IMR-90 (cell line): ENCODE data around the gene KIAA0232. TPM values are rescaled to one million over a fixed set of nuclear protein-coding genes. Genes with fewer than 3 reads are reported as not detected.

ENCODE experiments used
- ATAC-seq: fragments of 200-7000 bp; cut with Tn5 transposase; 2 replicates; pipeline ENCODE4 v1.9.1; 2020; ENCODE audit warnings: low read depth, mild to moderate bottlenecking, moderate library complexity
- BruUV-seq: library from RNA; stranded (reverse); fragments of 400-500 nt; replicated peaks from 2 replicates; lab custom pipeline; 2021; lab: Mats Ljungman, UMichigan
- CTCF ChIA-PET: fragments of 300-600 bp; formaldehyde crosslinking; extraction: SDS; loops from one replicate; lab custom pipeline; 2021; ENCODE audit warnings: antibody characterized with exemption; lab: Yijun Ruan, JAX
- POLR2A ChIA-PET: fragments of 300-600 bp; sonication (Branson Sonifier 250); formaldehyde crosslinking; loops from one replicate; lab custom pipeline; 2022; ENCODE audit warnings: antibody characterized with exemption; ENCODE audit not compliant: unreplicated experiment; lab: Charles Lee
- DNase-seq: peaks from one replicate; pipeline ENCODE4 v3.0.0; 2013
- H2AFZ ChIP-seq: replicated peaks from 2 replicates; pipeline ENCODE3; 2013; ENCODE audit warnings: low read length, mild to moderate bottlenecking; ENCODE audit not compliant: poor library complexity
- H2AK5ac ChIP-seq: 2 replicates; pipeline ENCODE4 v1.6.1; 2013; ENCODE audit warnings: low read depth, low read length, inconsistent platforms
- H2AK9ac ChIP-seq: replicated peaks from 2 replicates; pipeline ENCODE3; 2013; ENCODE audit warnings: mild to moderate bottlenecking, low read depth, low read length, moderate library complexity; ENCODE audit not compliant: poor library complexity
- H2BK120ac ChIP-seq: 2 replicates; pipeline ENCODE4 v1.6.1; 2013; ENCODE audit warnings: low read depth, low read length, inconsistent platforms
- H2BK15ac ChIP-seq: 3 replicates; pipeline ENCODE4 v1.6.1; 2013; ENCODE audit warnings: low read depth, low read length, inconsistent platforms
- H2BK20ac ChIP-seq: 2 replicates; pipeline ENCODE4 v1.6.1; 2013; ENCODE audit warnings: low read depth, mild to moderate bottlenecking, inconsistent platforms, low read length, moderate library complexity
- H2BK5ac ChIP-seq: 2 replicates; pipeline ENCODE4 v1.6.1; 2013; ENCODE audit warnings: mild to moderate bottlenecking, low read depth, low read length, inconsistent platforms; ENCODE audit not compliant: poor library complexity, severe bottlenecking
- H3K14ac ChIP-seq: replicated peaks from 2 replicates; pipeline ENCODE4 v1.6.1; 2013; ENCODE audit warnings: low read depth, low read length, inconsistent platforms
- H3K18ac ChIP-seq: 2 replicates; pipeline ENCODE4 v1.6.1; 2013; ENCODE audit warnings: low read depth, low read length, control low read depth
- H3K23ac ChIP-seq: 2 replicates; pipeline ENCODE4 v1.6.1; 2013; ENCODE audit warnings: low read depth, low read length, inconsistent platforms
- H3K27ac ChIP-seq: 2 replicates; pipeline ENCODE4 v1.5.1; 2013; ENCODE audit warnings: mild to moderate bottlenecking, control low read depth, low read length; ENCODE audit not compliant: insufficient read depth
- H3K27me3 ChIP-seq: 2 replicates; pipeline ENCODE4 v1.6.1; 2013; ENCODE audit warnings: low read length; ENCODE audit not compliant: control insufficient read depth, insufficient read depth
- H3K36me3 ChIP-seq: 2 replicates; pipeline ENCODE4 v1.6.1; 2013; ENCODE audit warnings: low read length, mixed read lengths; ENCODE audit not compliant: control insufficient read depth, insufficient read depth
- H3K4ac ChIP-seq: 2 replicates; pipeline ENCODE4 v1.6.1; 2013; ENCODE audit warnings: low read depth, low read length, inconsistent platforms
- H3K4me1 ChIP-seq: 2 replicates; pipeline ENCODE4 v1.6.1; 2013; ENCODE audit warnings: low read length, mixed read lengths; ENCODE audit not compliant: control insufficient read depth, insufficient read depth
- H3K4me2 ChIP-seq: 2 replicates; pipeline ENCODE4 v1.6.1; 2013; ENCODE audit warnings: low read depth, mild to moderate bottlenecking, control low read depth, low read length, moderate library complexity
- H3K4me3 ChIP-seq: 2 replicates; pipeline ENCODE4 v1.5.1; 2013; ENCODE audit warnings: low read depth, mild to moderate bottlenecking, control low read depth, low read length, moderate library complexity; ENCODE audit not compliant: insufficient read depth
- H3K56ac ChIP-seq: 2 replicates; pipeline ENCODE4 v1.6.1; 2013; ENCODE audit warnings: low read length, inconsistent platforms; ENCODE audit not compliant: insufficient read depth; ENCODE audit errors: extremely low read depth
- H3K79me1 ChIP-seq, 2 experiments: 2 replicates each; pipeline ENCODE4 v1.6.1; 2013; ENCODE audit warnings: low read length in 2 of 2, inconsistent platforms in 1 of 2, low read depth in 1 of 2
- H3K9ac ChIP-seq: 2 replicates; pipeline ENCODE4 v1.6.1; 2013; ENCODE audit warnings: low read depth, low read length, control low read depth
- H3K9me1 ChIP-seq: 2 replicates; pipeline ENCODE4 v1.6.1; 2013; ENCODE audit warnings: low read length, inconsistent platforms; ENCODE audit not compliant: insufficient read depth
- H3K9me3 ChIP-seq: 2 replicates; pipeline ENCODE4 v1.6.1; 2013; ENCODE audit warnings: low read length; ENCODE audit not compliant: control insufficient read depth, insufficient read depth
- H4K20me1 ChIP-seq: 2 replicates; pipeline ENCODE4 v1.6.1; 2013; ENCODE audit warnings: low read length, inconsistent platforms; ENCODE audit not compliant: insufficient read depth
- H4K5ac ChIP-seq: 2 replicates; pipeline ENCODE4 v1.6.1; 2013; ENCODE audit warnings: mild to moderate bottlenecking, low read depth, low read length, control low read depth
- H4K8ac ChIP-seq, 2 experiments: 2 replicates each; pipeline ENCODE4 v1.6.1; 2013; ENCODE audit warnings: low read depth in 2 of 2, low read length in 2 of 2, control low read depth in 1 of 2, inconsistent platforms in 1 of 2
- H4K91ac ChIP-seq: 2 replicates; pipeline ENCODE4 v1.6.1; 2013; ENCODE audit warnings: low read depth, low read length, inconsistent platforms; ENCODE audit not compliant: insufficient read depth
- CEBPB ChIP-seq: IDR thresholded peaks from 2 replicates; pipeline ENCODE4 v1.6.1; 2012; ENCODE audit warnings: low read depth, low read length, improper control_type of control experiment
- MAFK ChIP-seq: IDR thresholded peaks from 2 replicates; pipeline ENCODE4 v1.6.1; 2012; ENCODE audit warnings: low read depth, low read length, improper control_type of control experiment
- WGBS, 2 experiments: methylation state at CpG; one replicate each; pipeline versions ENCODE4 v1.1.5 to v1.1.7; 2013; ENCODE audit warnings: missing lambda C conversion rate in 2 of 2; ENCODE audit not compliant: insufficient read length in 1 of 2; ENCODE audit errors: extremely low coverage in 2 of 2; 5-methylcytosine and 5-hydroxymethylcytosine counted together
- dilution Hi-C: fragments of 300-500 bp; cut with HindIII; formaldehyde crosslinking; loops from one replicate; pipeline ENCODE4 v1.14.3; 2018; ENCODE audit warnings: low sequenced_read_pairs; ENCODE audit not compliant: unreplicated experiment
- in situ Hi-C: fragments of 300-500 bp; cut with MboI; formaldehyde crosslinking; loops from 3 replicates; pipeline ENCODE4 v1.14.3; 2019; ENCODE audit warnings: low sequenced_read_pairs, inconsistent platforms, mixed read lengths
- intact Hi-C: fragments of 100-400 bp; cut with micrococcal nuclease; formaldehyde crosslinking; loops from 2 replicates; pipeline ENCODE4 v1.10.0; 2022
- polyA plus RNA-seq, 3 experiments: library from polyadenylated mRNA; depleted of rRNA; stranded (reverse); fragments of >200 nt; gene quantifications; 2 replicates each; pipeline ENCODE4 v1.2.3, GENCODE V29; 2012; ENCODE audit warnings: low replicate concordance in 1 of 3
- total RNA-seq: library from RNA; depleted of rRNA; stranded (reverse); fragments of >200 nt; gene quantifications from 2 replicates; pipeline ENCODE4 v1.2.3, GENCODE V29; 2012

The KIAA0232 gene
- total and polyA plus RNA-seq, 2 of the 4 experiments (the other 2 are of a cell fraction), result 6.8 to 19.5 TPM

GRCh38 chr4:6845574-6845973, 63.0 kb downstream of the KIAA0232 start:
- POLR2A ChIA-PET, result no interaction called here
- CTCF ChIA-PET, result no interaction called here
- no peak overlapping the region for H3K27ac ChIP-seq

More at GRCh38 chr4:6845574-6845973, 63.0 kb downstream of the KIAA0232 start:
- Histone ChIP-seq H2AFZ (no peak overlapping the region), H2BK5ac (no peak overlapping the region), H3K36me3 (peaks cover 20% of the 10 kb centered on the region), H2BK15ac (no peak overlapping the region), H3K56ac (no peak overlapping the region), H3K9me1 (peaks cover 9% of the 10 kb centered on the region; the same call in 1 of the 2 replicates), H3K4ac (no peak overlapping the region), H4K91ac (no peak overlapping the region), H3K18ac (no peak overlapping the region), H2BK120ac (no peak overlapping the region), H4K5ac (no peak overlapping the region), H4K8ac (no peak overlapping the region), H3K79me1 (peaks cover 22 to 53% of the 10 kb centered on the region in 2 experiments), H3K4me1 (no peaks in the 10 kb centered on the region), H2AK9ac (no peak overlapping the region), H3K4me2 (no peak overlapping the region), H2BK20ac (no peak overlapping the region), H3K14ac (no peak overlapping the region), H3K4me3 (no peak overlapping the region), H4K20me1 (peaks cover 25% of the 10 kb centered on the region), H3K27me3 (no peaks in the 10 kb centered on the region), H3K9me3 (no peaks in the 10 kb centered on the region), H3K9ac (no peak overlapping the region), H2AK5ac (no peak overlapping the region), H3K23ac (no peak overlapping the region)
- no peak for DNase-seq
- 95% methylated on average over 2 of the region's 6 CpGs; no CpG with 5 or more reads in 1 of the 2 experiments for WGBS, 2 experiments
- no peak for TF ChIP-seq MAFK
- no peak for TF ChIP-seq CEBPB
- BruUV-seq, result no TSS peak
- dilution Hi-C loops (no loop called here), in situ Hi-C loops (no loop called here), intact Hi-C loops (no loop called here)
- no peak for ATAC-seq
